Measurements from ENCODE around the gene BPIFA3. TPM values are rescaled to one million over a fixed set of nuclear protein-coding genes. Genes with fewer than 3 reads are reported as not detected.
"Not testable (repeated sequence)": the region's sequence is repeated elsewhere in the genome, so short reads cannot be mapped to it uniquely, and the experiment has no call there.

Gene BPIFA3
- not detected in 2 replicates for total RNA-seq (2014; rRNA removed; shearing (Covaris generic))

- DNase-seq (ENCODE audit: low read depth) = no peak
Observed at GRCh38 chr20:33217052-33217451, at the start of gene BPIFA3. Gene BPIFA3, plus strand, starts transcription at chr20:33217352. Its CDS starts 185 bp downstream, at chr20:33217537.

GRCh38 chr20:33167859-33168258 lies 49.3 kb upstream of the BPIFA3 start, which contains the start of gene BPIFA2:
Gene BPIFA2, plus strand, starts transcription at chr20:33168159. Its CDS starts 987 bp downstream, at chr20:33169146.
- DNase-seq (ENCODE audit: low read depth) = no peak

GRCh38 chr20:33169176-33169794 lies 47.9 kb upstream of the BPIFA3 start:
- DNase-seq (ENCODE audit: low read depth) = peak; percentile 14

DNA sequence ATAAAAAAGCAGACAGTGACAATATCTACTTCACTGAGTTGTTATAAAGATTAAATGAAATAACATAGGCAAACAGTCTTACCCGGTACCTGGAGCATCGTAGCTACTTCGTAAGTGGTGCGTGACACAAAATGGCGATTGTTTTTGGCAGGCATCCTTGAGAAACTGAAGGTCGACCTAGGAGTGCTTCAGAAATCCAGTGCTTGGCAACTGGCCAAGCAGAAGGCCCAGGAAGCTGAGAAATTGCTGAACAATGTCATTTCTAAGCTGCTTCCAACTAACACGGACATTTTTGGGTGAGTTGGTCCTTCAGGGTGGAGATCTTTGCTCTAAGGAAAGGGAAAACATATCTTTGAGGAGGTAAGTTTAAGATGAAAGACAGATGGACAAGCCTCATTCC lies 44.4 kb upstream of the BPIFA3 start:
- DNase-seq (ENCODE audit: low read depth) = peak; percentile 9

- DNase-seq (ENCODE audit: low read depth) = no peak
Observed at GRCh38 chr20:33175123-33175522, 42.0 kb upstream of the BPIFA3 start.

GRCh38 chr20:33176101-33176500 lies 41.1 kb upstream of the BPIFA3 start:
- DNase-seq (ENCODE audit: low read depth) = no peak

GRCh38 chr20:33177866-33178265 lies 39.3 kb upstream of the BPIFA3 start:
- no peak for DNase-seq (ENCODE audit: low read depth)

- DNase-seq (ENCODE audit: low read depth) = no peak
Observed at GRCh38 chr20:33178726-33179125, 38.4 kb upstream of the BPIFA3 start.

GRCh38 chr20:33180169-33180568 lies 37.0 kb upstream of the BPIFA3 start:
- DNase-seq (ENCODE audit: low read depth) = no peak

GRCh38 chr20:33181482-33182093 lies 35.6 kb upstream of the BPIFA3 start:
- no peak for DNase-seq (ENCODE audit: low read depth)

GRCh38 chr20:33183312-33183711 lies 33.8 kb upstream of the BPIFA3 start:
- DNase-seq (ENCODE audit: low read depth) = no peak

DNA sequence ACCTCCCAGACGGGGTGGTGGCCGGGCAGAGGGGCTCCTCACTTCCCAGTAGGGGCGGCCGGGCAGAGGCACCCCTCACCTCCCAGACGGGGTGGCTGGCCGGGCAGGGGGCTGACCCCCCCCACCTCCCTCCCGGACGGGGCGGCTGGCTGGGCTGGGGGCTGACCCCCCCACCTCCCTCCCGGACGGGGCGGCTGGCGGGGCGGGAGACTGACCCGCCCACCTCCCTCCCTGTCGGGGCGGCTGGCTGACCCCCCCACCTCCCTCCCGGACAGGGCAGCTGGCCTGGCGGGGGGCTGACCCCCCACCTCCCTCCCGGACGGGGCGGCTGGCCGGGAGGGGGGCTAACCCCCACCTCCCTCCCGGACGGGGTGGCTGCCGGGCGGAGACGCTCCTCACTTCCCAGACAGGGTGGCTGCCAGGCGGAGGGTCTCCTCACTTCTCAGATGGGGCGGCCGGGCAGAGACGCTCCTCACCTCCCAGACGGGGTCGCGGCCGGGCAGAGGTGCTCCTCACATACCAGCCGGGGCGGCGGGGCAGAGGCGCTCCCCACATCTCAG lies 32.0 kb upstream of the BPIFA3 start:
- DNase-seq (ENCODE audit: low read depth) = not testable (repeated sequence)

GRCh38 chr20:33187491-33187890 lies 29.7 kb upstream of the BPIFA3 start:
- DNase-seq (ENCODE audit: low read depth) = no peak

DNA sequence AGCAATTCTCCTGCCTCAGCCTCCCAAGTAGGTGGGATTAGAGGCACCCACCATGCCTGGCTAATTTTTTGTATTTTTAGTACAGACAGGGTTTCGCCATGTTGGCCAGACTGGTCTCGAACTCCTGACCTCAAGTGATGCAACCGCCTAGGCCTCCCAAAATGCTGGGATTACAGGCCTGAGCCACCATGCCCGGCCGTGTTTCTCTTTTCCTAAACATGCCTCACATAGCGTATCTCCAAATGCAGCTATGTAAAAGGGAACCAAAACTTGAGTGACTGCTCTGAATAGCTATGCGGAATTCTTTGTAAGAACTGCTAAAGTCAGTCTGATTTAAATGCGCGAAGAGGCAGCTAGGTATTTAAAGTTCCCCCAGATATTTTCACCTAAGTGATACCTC lies 28.7 kb upstream of the BPIFA3 start:
- no peak for DNase-seq (ENCODE audit: low read depth)

DNA sequence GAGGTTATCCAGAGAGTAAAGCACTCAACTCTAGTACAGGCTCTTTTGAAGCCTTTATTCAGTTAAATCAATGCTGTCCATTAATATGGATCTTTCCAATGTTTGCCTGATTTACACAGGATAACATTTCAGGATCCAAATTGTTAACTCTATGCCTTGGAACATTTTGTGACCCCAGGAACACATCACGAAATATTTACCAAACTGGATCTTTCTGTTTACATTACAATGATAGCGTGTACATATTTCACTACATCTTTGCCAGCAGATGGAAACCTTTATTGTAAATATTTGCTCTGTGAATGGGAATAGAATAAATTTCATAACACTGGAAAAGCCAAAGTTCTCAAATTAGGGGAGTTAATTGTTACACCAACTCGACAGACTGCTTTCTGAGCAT lies 25.7 kb upstream of the BPIFA3 start:
- no peak for DNase-seq (ENCODE audit: low read depth)

DNA sequence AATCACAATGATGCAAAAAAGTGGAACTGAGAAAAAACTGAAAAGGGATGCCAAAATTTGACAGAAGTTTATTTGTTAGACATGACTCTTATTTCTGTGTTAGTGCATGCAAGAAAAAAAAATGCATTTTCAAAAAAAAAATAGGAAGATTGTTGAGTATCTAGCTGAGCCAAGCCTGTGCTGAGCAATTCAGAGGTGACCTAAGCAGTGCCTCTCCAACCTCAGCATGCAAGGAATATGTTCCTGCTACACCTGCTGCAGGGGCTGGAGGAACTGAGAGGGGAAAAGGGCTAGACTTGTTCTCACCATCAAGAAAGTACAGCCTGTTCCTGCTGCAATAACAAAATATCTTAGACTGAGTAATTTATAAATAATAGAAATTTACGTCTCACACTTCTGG lies 25.2 kb upstream of the BPIFA3 start:
- no peak for DNase-seq (ENCODE audit: low read depth)

- DNase-seq (ENCODE audit: low read depth) = peak; percentile 12
Observed at GRCh38 chr20:33192912-33193501, 24.1 kb upstream of the BPIFA3 start.

DNA sequence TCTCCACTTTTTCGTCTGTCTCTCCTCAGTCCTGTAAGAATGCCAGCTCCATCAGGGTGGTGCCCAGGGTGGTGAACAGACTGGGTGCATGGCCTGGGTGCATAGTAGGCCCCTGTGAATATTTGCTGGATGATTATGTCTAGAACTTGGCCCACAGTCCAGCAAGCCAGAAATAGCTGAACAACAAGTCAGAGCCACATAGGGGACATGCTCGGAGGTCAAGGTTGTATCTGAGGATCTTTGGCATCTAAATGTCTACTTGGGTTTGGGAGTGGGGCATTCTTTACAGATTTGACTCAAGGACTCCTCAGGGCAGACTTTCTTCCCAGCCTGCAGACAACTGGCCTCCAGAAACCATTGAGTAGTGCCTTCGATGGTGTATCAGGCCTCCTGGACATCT lies 18.1 kb upstream of the BPIFA3 start:
- DNase-seq (ENCODE audit: low read depth) = no peak

DNA sequence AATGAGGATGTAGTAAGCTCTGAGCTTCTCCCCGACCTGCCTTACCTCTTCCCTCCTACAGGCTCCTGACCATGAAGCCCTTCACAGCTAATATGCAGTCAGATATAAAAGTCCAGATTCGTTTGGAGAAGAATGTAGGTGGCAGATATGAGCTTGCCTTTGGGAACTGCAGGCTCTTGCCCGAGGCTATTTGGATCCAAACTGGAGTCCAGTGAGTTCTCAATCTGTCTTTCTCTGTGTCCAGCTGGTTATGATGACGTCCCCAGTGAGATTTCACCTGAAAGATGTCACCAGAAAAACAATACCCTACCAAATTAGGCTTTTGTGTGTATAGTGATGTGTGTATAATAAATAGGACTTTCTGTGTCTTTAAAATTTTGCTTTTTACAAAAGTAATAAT lies 14.7 kb upstream of the BPIFA3 start:
- DNase-seq (ENCODE audit: low read depth) = no peak

- no peak for DNase-seq (ENCODE audit: low read depth)
Observed at GRCh38 chr20:33203444-33203843, 13.7 kb upstream of the BPIFA3 start.

DNA sequence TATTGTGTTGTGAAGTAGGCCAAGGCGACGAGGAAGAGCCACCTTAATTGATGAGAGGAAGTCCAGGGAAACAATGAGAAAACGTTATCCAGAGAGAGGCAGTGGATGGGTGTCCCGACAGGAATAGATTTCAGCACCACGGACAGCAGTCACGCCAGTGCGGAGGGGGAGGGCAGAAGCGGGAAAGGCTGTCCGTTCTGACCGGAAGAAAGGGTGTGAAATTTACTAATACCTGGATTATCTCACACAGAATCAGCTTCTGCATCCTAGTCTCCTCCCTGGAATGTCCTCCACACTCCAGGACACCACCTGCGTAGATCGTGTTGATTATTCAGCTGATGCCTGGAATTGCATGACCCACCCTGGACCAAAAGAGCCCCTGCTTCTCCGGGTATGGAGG lies 7.4 kb upstream of the BPIFA3 start:
- DNase-seq (ENCODE audit: low read depth) = peak; percentile 72

DNA sequence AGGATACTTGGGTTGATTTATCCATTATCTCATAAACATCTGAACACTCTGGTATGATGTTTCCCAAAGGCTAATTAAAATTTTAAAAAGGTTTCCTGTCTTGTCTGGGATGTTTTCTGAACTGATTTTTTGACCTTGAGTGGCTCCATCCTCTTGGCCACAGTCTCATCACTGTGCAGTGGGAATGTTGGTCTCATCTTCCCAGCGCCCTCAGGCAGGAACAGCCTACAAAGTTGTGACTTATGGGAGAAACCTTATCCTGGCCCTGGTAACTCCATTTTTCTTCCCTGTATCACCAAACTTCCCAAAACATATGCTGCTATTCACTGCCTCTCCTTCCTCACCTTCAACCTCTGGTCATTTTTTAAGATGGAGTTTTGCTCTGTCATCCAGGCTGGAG lies 6.8 kb upstream of the BPIFA3 start:
- DNase-seq (ENCODE audit: low read depth) = no peak

Data from RPMI7951 (cell line).